ENCODE measurements around the gene ATG2A.

ATG2A gene

GRCh38 chr11:64893194-64894069 is 23.6 kb downstream of the ATG2A start:
- no peak overlapping the region for H3K4me3 ChIP-seq (IDR thresholded peaks at IDR 0.05; ENCODE audit: insufficient read depth, low read depth, low read length)
- TF ChIP-seq CTCF (conservative IDR thresholded peaks at IDR 0.05; ENCODE audit: low read depth, low read length), result no peak
- no peaks in the 10 kb centered on the region for H4K20me1 ChIP-seq (ENCODE audit: insufficient read depth)
- no peaks in the 10 kb centered on the region for H3K27me3 ChIP-seq (ENCODE audit: insufficient read depth, low read depth)
- no peaks in the 10 kb centered on the region for H3K79me2 ChIP-seq (ENCODE audit: insufficient read depth, low read depth)
- no peak overlapping the region for H3K9ac ChIP-seq
- no peaks in the 10 kb centered on the region for H3K36me3 ChIP-seq (ENCODE audit: insufficient read depth)
- peaks cover 5% of the 10 kb centered on the region for H3K4me1 ChIP-seq (ENCODE audit: low read depth, poor library complexity, severe bottlenecking)
- H2AFZ ChIP-seq (ENCODE audit: low read depth), result no peak overlapping the region
- H3K27ac ChIP-seq, result no peak overlapping the region
- H3K4me2 ChIP-seq, result no peak overlapping the region

GRCh38 chr11:64892838-64893193 is 24.2 kb downstream of the ATG2A start:
- H3K9ac ChIP-seq, result no peak overlapping the region
- no peak overlapping the region for H2AFZ ChIP-seq (ENCODE audit: low read depth)
- H3K79me2 ChIP-seq (ENCODE audit: insufficient read depth, low read depth), result no peaks in the 10 kb centered on the region
- H4K20me1 ChIP-seq (ENCODE audit: insufficient read depth), result no peaks in the 10 kb centered on the region
- H3K4me1 ChIP-seq (ENCODE audit: low read depth, poor library complexity, severe bottlenecking), result peaks cover 10% of the 10 kb centered on the region
- H3K27ac ChIP-seq, result no peak overlapping the region
- no peak for TF ChIP-seq CTCF (conservative IDR thresholded peaks at IDR 0.05; ENCODE audit: low read depth, low read length)
- no peak overlapping the region for H3K4me3 ChIP-seq (IDR thresholded peaks at IDR 0.05; ENCODE audit: insufficient read depth, low read depth, low read length)
- no peaks in the 10 kb centered on the region for H3K36me3 ChIP-seq (ENCODE audit: insufficient read depth)
- H3K27me3 ChIP-seq (ENCODE audit: insufficient read depth, low read depth), result no peaks in the 10 kb centered on the region
- no peak overlapping the region for H3K4me2 ChIP-seq

GRCh38 chr11:64892411-64892831 is 24.6 kb downstream of the ATG2A start:
- no peak for TF ChIP-seq CTCF (conservative IDR thresholded peaks at IDR 0.05; ENCODE audit: low read depth, low read length)

GRCh38 chr11:64891880-64892279 is 25.1 kb downstream of the ATG2A start:
- Histone ChIP-seq H3K27ac (no peak overlapping the region), H3K4me1 (ENCODE audit: low read depth, poor library complexity, severe bottlenecking) (peaks cover 11% of the 10 kb centered on the region), H3K79me2 (ENCODE audit: insufficient read depth, low read depth) (no peaks in the 10 kb centered on the region), H3K27me3 (ENCODE audit: insufficient read depth, low read depth) (no peaks in the 10 kb centered on the region), H3K4me3 (IDR thresholded peaks at IDR 0.05; ENCODE audit: insufficient read depth, low read depth, low read length) (no peak overlapping the region), H4K20me1 (ENCODE audit: insufficient read depth) (no peaks in the 10 kb centered on the region), H3K4me2 (no peak overlapping the region), H3K9ac (no peak overlapping the region), H3K36me3 (ENCODE audit: insufficient read depth) (no peaks in the 10 kb centered on the region), H2AFZ (ENCODE audit: low read depth) (no peak overlapping the region)
- TF ChIP-seq CTCF (conservative IDR thresholded peaks at IDR 0.05; ENCODE audit: low read depth, low read length), result no peak

More at GRCh38 chr11:64892411-64892831, 24.6 kb downstream of the ATG2A start:
- Histone ChIP-seq H3K9ac (no peak overlapping the region), H3K79me2 (ENCODE audit: insufficient read depth, low read depth) (no peaks in the 10 kb centered on the region), H3K4me2 (no peak overlapping the region), H2AFZ (ENCODE audit: low read depth) (no peak overlapping the region), H3K27ac (no peak overlapping the region), H3K4me1 (ENCODE audit: low read depth, poor library complexity, severe bottlenecking) (peaks cover 11% of the 10 kb centered on the region), H3K36me3 (ENCODE audit: insufficient read depth) (no peaks in the 10 kb centered on the region), H3K4me3 (IDR thresholded peaks at IDR 0.05; ENCODE audit: insufficient read depth, low read depth, low read length) (no peak overlapping the region), H3K27me3 (ENCODE audit: insufficient read depth, low read depth) (no peaks in the 10 kb centered on the region), H4K20me1 (ENCODE audit: insufficient read depth) (no peaks in the 10 kb centered on the region)
